ENCODE measurements around the gene SND1.

The SND1 gene

DNA sequence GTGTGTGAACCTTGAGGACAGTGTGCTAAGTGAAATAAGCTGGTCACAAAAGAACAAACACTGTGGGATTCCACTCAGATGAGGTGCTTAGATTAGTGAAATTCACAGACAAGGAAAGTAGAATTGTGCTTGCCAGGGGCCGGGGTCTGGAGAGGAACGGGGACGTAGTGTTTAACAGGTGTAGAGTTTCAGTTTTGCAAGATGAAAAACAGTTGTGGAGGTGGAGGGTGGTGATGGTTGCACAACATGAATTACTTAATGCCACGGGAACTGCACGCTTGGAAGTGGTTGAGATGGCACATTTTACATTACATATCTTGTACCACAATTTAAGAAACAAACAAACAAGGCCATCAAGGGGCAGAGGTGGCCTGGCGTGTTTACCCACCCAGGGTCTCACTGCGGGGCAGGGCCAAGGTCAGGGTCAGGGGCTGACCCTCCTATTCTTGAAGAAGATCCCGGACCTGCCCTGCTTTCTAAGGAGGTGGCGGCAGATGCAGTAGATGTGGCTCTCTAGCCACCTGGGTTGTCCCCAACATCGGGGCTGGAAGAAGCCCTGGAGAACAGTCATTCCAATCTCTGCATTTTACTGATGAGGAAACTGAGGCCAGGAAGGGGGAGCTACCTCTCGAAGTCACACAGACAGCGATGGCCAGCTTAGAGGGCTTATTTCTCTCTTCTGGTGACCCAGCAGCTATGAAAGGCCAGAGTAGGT, 470.7 kb downstream of the SND1 start:
- no peak for ATAC-seq
- TF ChIP-seq ZC3H10 (CRISPR knock-in tag; IDR thresholded peaks at IDR 0.05) (no peak), ISL1 (CRISPR knock-in tag; IDR thresholded peaks at IDR 0.05) (no peak)
- TF ChIP-seq, protein P1, sequence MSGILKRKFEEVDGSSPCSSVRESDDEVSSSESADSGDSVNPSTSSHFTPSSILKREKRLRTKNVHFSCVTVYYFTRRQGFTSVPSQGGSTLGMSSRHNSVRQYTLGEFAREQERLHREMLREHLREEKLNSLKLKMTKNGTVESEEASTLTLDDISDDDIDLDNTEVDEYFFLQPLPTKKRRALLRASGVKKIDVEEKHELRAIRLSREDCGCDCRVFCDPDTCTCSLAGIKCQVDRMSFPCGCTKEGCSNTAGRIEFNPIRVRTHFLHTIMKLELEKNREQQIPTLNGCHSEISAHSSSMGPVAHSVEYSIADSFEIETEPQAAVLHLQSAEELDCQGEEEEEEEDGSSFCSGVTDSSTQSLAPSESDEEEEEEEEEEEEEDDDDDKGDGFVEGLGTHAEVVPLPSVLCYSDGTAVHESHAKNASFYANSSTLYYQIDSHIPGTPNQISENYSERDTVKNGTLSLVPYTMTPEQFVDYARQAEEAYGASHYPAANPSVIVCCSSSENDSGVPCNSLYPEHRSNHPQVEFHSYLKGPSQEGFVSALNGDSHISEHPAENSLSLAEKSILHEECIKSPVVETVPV (CRISPR knock-in tag; IDR thresholded peaks at IDR 0.05) = no peak

- TF ChIP-seq ZNF565 (CRISPR knock-in tag; conservative IDR thresholded peaks at IDR 0.05; ENCODE audit: low read depth) (no peak), CREB5 (CRISPR knock-in tag; IDR thresholded peaks at IDR 0.05; ENCODE audit: low read depth) (no peak), ZNF70 (CRISPR knock-in tag; IDR thresholded peaks at IDR 0.05) (no peak), ESRRG (CRISPR knock-in tag; IDR thresholded peaks at IDR 0.05) (no peak), TSHZ2 (CRISPR knock-in tag; IDR thresholded peaks at IDR 0.05) (no peak), PPARA (CRISPR knock-in tag; IDR thresholded peaks at IDR 0.05; ENCODE audit: borderline replicate concordance) (no peak), TCF4 (CRISPR knock-in tag; IDR thresholded peaks at IDR 0.05; ENCODE audit: borderline replicate concordance) (no peak), ZNF8 (CRISPR knock-in tag; IDR thresholded peaks at IDR 0.05) (no peak), CSDC2 (CRISPR knock-in tag; IDR thresholded peaks at IDR 0.05) (no peak), POU6F1 (CRISPR knock-in tag; IDR thresholded peaks at IDR 0.05; ENCODE audit: borderline replicate concordance, low read depth) (no peak), RARB (CRISPR knock-in tag; IDR thresholded peaks at IDR 0.05) (no peak), GLIS3 (CRISPR knock-in tag; IDR thresholded peaks at IDR 0.05) (no peak), OSR1 (CRISPR knock-in tag; IDR thresholded peaks at IDR 0.05) (no peak), ZFP30 (CRISPR knock-in tag; IDR thresholded peaks at IDR 0.05) (no peak), ZC3H10 (CRISPR knock-in tag; IDR thresholded peaks at IDR 0.05) (no peak), BACH2 (CRISPR knock-in tag; IDR thresholded peaks at IDR 0.05; ENCODE audit: borderline replicate concordance) (no peak), ARNTL (CRISPR knock-in tag; IDR thresholded peaks at IDR 0.05; ENCODE audit: borderline replicate concordance, low read depth) (no peak), SNAI2 (CRISPR knock-in tag; IDR thresholded peaks at IDR 0.05) (no peak), ISL1 (CRISPR knock-in tag; IDR thresholded peaks at IDR 0.05) (no peak)
- TF ChIP-seq, protein P1 (CRISPR knock-in tag; IDR thresholded peaks at IDR 0.05) = no peak
Measured at GRCh38 chr7:128123291-128124037, 471.5 kb downstream of the SND1 start.

GRCh38 chr7:128124786-128125185, 472.8 kb downstream of the SND1 start:
- no peak for ATAC-seq
- TF ChIP-seq TCF4 (CRISPR knock-in tag; IDR thresholded peaks at IDR 0.05; ENCODE audit: borderline replicate concordance) = no peak
- no peak for TF ChIP-seq TOX (CRISPR knock-in tag; IDR thresholded peaks at IDR 0.05; ENCODE audit: borderline replicate concordance)
- TF ChIP-seq POU6F1 (CRISPR knock-in tag; IDR thresholded peaks at IDR 0.05; ENCODE audit: borderline replicate concordance, low read depth) = no peak
- TF ChIP-seq ZFP30 (CRISPR knock-in tag; IDR thresholded peaks at IDR 0.05) = no peak
- TF ChIP-seq, protein P1 (CRISPR knock-in tag; IDR thresholded peaks at IDR 0.05) = no peak
- no peak for TF ChIP-seq OSR1 (CRISPR knock-in tag; IDR thresholded peaks at IDR 0.05)
- no peak for TF ChIP-seq GLIS3 (CRISPR knock-in tag; IDR thresholded peaks at IDR 0.05)

More at GRCh38 chr7:128123291-128124037, 471.5 kb downstream of the SND1 start:
- ATAC-seq = peak; percentile 24
